Stimulated activated CD4-positive, alpha-beta T cell treated with anti-CD3 and anti-CD28 coated beads, Interleukin-1b, Interleukin-23, amount 100 ng/mL, for 4 hours (primary cell): ENCODE measurements around the gene MUC4.
"Not testable (repeated sequence)": the region's sequence is repeated elsewhere in the genome, so short reads cannot be mapped to it uniquely, and the experiment has no call there.

Experiments
- DNase-seq, 2 donors: peaks; one replicate each; pipeline ENCODE4 v3.0.0-alpha.2; 2020; ENCODE audit warnings: low read depth in 2 of 2

The MUC4 gene

DNA sequence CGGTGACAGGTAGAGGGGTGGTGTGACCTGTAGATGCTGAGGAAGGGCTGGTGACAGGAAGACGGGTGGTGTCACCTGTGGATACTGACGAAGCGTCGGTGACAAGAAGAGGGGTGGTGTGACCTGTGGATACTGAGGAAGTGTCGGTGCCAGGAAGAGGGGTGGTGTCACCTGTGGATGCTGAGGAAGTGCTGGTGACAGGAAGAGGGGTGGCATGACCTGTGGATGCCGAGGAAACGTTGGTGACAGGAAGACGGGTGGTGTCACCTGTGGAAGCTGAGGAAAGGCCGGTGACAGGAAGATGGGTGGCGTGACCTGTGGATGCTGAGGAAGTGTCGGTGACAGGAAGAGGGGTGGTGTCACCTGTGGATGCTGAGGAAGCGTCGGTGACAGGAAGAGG is 27.7 kb downstream of the MUC4 start:
- not testable (repeated sequence) for DNase-seq

- not testable (repeated sequence) for DNase-seq
These were observed 30.5 kb downstream of the MUC4 start for GRCh38 chr3:195781236-195781635.

DNA sequence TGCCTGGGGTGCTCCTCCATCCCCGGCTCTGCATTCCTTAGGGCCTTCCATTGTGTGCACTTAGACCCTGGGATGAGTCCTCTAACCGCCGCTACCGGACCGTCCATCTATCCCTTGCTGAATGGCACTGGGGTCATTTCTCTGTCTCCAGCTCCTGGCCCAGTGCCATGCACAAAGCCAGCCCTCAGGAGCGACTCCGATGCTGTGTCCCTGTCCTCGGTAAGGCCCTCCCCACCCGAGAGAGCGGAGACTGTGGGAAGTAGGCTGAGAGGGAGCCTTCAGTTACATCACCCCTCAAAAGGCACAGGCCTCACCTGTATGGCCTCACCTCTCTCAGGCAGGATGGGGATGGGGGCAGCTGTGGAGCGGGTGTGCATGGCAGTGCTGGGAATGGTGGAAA is 33.8 kb downstream of the MUC4 start:
- no peak for DNase-seq

DNA sequence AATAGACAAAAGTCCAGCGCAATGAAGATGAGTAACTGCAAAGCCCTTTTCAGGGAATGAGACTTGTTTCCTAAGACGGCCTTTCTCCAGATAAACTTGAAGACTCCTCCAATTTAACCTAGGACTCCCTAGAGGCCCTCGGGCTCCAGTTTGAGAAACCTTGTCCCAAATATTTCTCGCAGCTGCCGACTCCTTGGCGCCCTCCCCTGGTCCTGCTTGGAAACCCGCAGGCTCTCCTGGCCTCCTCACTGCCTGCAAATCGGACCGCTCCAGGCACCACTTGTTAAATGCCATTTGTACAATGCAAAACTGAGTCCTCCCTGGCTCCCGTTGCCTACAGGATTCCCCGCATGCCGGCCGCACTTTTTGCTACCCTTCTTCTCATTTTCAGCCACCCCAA is 36.8 kb downstream of the MUC4 start:
- DNase-seq, result no peak

GRCh38 chr3:195773956-195774537 is 37.7 kb downstream of the MUC4 start:
- no peak for DNase-seq

GRCh38 chr3:195771646-195772300 is 40.0 kb downstream of the MUC4 start:
- no peak for DNase-seq

DNA sequence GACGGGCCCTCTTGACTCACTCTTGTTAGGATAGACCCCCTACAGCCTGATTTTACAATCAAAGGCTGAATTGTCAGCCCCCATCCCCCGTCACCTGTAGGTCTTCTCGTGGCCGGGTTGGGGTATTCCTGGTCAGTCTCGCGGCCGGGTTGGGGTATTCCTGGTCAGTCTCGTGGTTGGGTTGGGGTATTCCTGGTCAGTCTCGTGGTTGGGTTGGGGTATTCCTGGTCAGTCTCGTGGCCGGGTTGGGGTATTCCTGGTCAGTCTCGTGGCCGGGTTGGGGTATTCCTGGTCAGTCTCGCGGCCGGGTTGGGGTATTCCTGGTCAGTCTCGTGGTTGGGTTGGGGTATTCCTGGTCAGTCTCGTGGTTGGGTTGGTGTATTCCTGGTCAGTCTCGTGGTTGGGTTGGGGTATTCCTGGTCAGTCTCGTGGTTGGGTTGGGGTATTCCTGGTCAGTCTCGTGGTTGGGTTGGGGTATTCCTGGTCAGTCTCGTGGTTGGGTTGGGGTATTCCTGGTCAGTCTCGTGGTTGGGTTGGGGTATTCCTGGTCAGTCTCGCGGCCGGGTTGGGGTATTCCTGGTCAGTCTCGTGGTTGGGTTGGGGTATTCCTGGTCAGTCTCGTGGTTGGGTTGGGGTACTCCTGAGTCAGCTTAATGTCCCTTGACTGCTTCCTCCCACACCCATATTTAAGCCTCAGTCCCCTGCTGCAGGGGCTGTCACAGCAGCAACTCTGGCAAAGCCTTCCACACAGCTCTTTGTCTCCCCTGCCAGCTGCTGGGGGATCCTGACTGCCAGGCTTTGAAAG is 40.7 kb downstream of the MUC4 start:
- not testable (repeated sequence) for DNase-seq

DNA sequence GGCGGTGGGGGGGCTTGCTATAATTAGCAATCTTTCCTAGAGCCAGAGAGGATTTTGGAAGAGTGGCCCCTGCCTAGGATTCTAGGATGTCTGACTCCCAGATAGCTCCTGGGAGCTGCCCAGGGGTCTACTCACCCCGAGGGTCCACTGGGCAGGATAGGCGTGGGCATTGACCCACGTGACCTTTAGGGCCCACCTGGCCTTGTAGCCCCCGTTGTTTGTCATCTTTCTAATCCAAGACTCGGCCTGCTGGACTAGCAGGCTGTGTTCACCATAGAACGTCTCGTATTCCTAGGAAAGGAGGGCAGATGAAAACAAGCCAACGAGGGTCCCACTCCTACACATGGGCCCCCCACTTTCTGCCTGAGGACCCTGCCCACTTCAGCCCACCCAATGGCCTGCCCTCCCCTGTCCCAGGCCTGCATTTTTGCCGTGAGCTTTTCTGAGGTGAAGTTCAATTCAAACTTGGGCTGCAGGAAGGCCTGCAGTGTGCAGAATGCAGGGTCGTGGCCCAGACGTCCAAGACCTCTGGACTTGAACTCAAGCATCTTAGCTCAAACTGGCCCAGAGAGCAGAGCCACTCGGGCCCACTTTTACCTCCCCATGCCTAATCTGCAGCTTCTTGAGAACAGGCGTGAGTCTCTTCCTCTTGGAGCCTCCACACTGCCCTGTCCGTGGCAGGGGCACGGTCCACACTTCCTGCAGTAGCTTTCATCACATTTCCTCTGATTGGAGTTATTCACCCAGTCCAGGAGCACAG is 41.5 kb downstream of the MUC4 start:
- DNase-seq, result no peak

- DNase-seq, result no peak
These were observed 42.2 kb downstream of the MUC4 start for GRCh38 chr3:195769551-195769950.

DNA sequence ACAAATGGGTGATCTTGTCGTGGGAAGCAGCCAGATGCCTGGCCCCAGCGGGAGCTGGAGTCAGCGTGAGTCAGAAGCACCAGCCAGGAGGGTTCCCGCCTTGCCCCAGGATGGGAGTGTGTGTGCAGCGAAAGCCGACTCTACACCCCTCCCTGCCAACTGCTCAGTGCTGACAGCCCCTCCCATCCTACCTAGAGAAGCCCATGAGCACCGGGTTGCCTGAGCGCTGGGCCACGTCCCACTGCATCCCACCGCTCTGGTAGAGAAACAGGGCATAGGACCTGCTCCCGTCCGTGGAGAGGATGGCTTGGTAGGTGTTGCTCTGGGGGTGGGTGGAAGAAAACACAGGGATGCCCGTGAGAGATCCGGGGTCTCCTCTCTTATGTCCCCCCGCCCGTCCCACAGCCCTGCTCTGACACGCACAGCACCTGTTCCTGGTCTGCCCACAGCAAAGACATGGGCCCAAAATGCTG is 42.9 kb downstream of the MUC4 start:
- no peak for DNase-seq

DNA sequence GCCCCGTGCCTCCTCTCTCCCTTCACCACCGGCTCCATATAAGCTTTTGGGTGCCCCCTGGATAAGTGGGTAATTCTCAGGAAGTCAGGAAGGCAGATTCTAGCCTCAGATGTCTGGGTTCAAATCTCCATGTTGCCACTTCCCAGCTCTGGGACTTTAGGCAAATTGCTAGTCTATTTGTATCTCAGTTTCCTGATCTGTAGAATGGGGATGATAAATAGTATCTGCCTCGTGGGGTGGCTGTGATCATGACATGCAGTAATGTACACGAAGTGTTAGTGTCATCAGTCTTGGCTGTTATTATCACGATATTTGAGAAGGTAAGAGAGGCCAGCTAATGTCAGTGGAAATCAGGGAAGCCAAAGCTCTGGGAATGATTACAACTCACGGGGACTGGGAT is 43.3 kb downstream of the MUC4 start:
- no peak for DNase-seq

GRCh38 chr3:195767792-195768191 is 43.9 kb downstream of the MUC4 start:
- DNase-seq, result no peak

DNA sequence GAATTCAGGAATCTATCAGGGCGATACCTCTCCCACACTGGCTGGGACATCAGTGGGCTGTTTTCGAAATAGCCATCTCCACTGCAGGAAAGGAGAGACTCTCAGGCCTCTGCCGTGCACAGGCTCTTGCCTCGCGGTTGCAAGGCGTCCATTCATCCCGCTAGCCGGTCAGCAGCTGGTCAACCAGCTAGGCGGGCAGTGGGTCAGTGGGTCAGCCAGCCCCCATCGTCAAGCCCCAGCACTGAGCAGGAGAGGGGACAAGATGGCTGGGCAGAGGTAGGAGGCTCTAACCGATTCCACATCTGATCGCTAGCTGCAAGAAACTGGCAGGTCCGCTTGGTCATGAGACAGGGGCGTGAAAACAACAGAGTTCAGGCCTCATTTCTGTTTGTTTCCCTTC is 45.1 kb downstream of the MUC4 start:
- DNase-seq, result no peak

GRCh38 chr3:195764961-195765706 is 46.6 kb downstream of the MUC4 start:
- DNase-seq, result no peak

DNA sequence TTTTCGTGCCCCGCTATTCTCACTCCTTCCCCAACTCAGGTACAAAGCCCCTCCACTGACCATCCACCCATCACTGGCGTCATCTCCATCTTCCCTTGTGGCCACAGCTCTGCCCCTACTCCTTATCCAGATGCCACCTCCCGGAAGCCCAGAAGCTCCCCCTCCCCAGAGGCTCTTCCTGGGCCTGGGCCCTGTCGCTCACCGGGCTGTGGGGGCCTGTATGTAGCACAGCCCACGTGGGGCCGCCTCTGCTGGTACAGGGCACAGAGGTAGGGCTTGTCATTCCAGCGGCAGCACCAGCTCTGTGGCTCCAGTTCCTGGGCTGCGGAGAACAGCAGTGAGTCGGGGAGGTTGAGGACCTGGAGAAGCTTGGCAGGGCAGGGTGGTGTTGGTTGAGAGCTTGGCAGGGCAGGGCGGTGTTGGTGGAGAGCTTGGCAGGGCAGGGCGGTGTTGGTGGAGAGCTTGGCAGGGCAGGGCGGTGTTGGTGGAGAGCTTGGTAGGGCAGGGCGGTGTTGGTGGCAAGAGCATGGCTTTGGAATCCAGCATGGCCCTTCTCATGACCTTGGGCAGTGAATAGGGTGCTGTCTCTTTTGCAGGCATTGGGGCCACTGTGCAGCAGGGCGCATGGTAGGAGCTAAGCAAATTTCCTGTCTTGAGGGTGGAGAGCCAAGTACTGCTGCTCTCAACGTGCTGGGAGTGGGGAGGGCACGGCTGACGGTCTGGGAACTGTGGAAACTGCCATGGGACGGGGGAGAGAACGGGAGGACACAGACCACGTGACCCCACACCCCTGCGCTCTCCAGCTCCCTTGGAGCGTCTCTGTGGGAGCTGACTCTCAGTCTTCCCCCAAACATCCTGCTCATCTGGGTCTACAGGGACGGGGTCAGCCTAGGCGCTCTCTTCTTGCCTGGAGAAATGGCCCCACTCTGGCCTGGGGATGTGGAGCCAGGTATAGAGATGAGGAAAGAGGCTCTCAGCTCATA is 47.6 kb downstream of the MUC4 start:
- no peak for DNase-seq

DNA sequence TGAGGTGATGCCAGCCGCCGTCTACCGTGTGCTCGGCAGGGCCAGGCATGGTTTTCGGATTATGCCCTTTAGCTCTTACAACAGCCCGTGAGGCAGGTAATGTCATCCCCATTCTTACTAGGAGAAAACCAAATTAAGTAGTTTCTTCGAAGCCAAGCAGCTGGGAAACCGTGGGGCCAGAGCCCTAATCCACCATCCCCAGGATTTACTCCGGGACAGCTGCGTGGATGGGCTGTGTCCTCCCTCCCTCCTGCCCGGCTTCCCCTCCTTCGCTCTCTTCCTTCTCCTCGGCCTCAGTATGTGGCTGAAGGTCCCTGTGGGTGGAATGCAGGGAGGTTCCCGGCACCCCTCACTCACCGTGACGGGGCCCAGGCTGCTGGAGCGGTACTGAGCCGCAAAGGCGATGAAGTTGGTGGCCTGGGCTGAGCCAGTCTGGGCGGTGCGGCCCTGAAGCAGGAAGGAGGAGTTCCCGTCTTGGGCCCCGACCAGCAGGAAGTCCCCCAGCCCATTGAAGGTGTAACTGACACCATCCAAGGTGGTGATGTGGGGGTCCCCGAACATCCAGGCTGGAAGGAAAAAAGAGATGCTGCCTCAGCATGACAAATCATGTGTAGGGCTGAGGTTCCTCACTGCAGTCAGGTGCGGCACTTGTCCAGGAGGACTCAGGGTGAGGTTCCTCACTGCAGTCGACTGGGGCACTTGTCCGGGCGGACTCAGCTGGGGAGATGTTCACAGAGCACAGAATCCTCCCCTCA is 48.5 kb downstream of the MUC4 start:
- no peak for DNase-seq

- DNase-seq, result no peak
These were observed 49.1 kb downstream of the MUC4 start for GRCh38 chr3:195762611-195763010.

DNA sequence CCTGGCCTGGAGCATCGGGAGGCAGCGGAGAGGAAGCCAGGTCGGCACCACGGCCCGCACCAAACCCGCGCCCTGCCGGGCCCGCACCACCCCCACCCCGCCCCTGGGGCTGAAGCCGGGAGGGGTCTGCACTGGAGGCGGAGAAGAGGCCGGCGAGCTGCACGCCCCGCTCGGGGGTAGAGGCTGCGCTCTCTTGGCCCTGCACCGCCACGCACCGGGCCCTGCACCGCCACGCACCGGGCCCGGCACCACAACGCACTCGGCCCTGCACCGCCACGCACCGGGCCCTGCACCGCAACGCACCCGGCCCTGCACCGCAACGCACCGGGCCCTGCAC is 49.5 kb downstream of the MUC4 start:
- no peak for DNase-seq

GRCh38 chr3:195761567-195762248 is 50.0 kb downstream of the MUC4 start:
- no peak for DNase-seq
